GM21576 (cell line): ENCODE results near the gene KCNT1.

Experiments used
- ATAC-seq: cut with Tn5 transposase; IDR thresholded peaks from one replicate; pipeline ENCODE4 v1.9.1; 2021; ENCODE audit warnings: mild to moderate bottlenecking, moderate library complexity; ENCODE audit not compliant: unreplicated experiment

Gene KCNT1

GRCh38 chr9:135722365-135722764, 20.4 kb downstream of the KCNT1 start:
- ATAC-seq, result no peak

- ATAC-seq, result no peak
Observed at GRCh38 chr9:135724186-135724787, 22.3 kb downstream of the KCNT1 start.

- ATAC-seq, result no peak
Observed at GRCh38 chr9:135726138-135726853, 24.3 kb downstream of the KCNT1 start.

GRCh38 chr9:135727257-135727875, 25.4 kb downstream of the KCNT1 start:
- ATAC-seq, result no peak

GRCh38 chr9:135728436-135729110, 26.6 kb downstream of the KCNT1 start:
- no peak for ATAC-seq

- no peak for ATAC-seq
Observed at GRCh38 chr9:135729480-135729879, 27.5 kb downstream of the KCNT1 start.

- no peak for ATAC-seq
Observed at GRCh38 chr9:135731454-135731853, 29.5 kb downstream of the KCNT1 start.

GRCh38 chr9:135732569-135733257, 30.7 kb downstream of the KCNT1 start:
- no peak for ATAC-seq

- ATAC-seq, result no peak
Observed at GRCh38 chr9:135734616-135735144, 32.7 kb downstream of the KCNT1 start.

GRCh38 chr9:135736272-135736978, 34.4 kb downstream of the KCNT1 start:
- no peak for ATAC-seq

- no peak for ATAC-seq
Observed at GRCh38 chr9:135736979-135737839, 35.2 kb downstream of the KCNT1 start.

GRCh38 chr9:135737840-135738521, 36.0 kb downstream of the KCNT1 start:
- no peak for ATAC-seq

GRCh38 chr9:135739271-135740220, 37.6 kb downstream of the KCNT1 start:
- ATAC-seq, result no peak

- no peak for ATAC-seq
Observed at GRCh38 chr9:135741276-135742219, 39.6 kb downstream of the KCNT1 start.

- no peak for ATAC-seq
Observed at GRCh38 chr9:135743021-135743420, 41.0 kb downstream of the KCNT1 start.

GRCh38 chr9:135743546-135744332, 41.8 kb downstream of the KCNT1 start:
- ATAC-seq, result no peak
